Erythroblast (primary cell): ENCODE measurements around the gene PMEL.

Experiments used
- GATA1 ChIP-seq: IDR thresholded peaks from 2 replicates; pipeline ENCODE4 v1.6.1; 2011; ENCODE audit warnings: low read depth, mild to moderate bottlenecking, control low read depth, low read length, moderate library complexity
- POLR2A ChIP-seq: IDR thresholded peaks from 2 replicates; pipeline ENCODE4 v1.6.1; 2011; ENCODE audit warnings: mild to moderate bottlenecking, low read length

GRCh38 chr12:55934773-55935172 lies 31.1 kb downstream of the PMEL start:
- TF ChIP-seq POLR2A (no peak), GATA1 (no peak)
